ENCODE measurements around the gene TMEM123. TPM values are rescaled to one million over a fixed set of nuclear protein-coding genes. Genes with fewer than 3 reads are reported as not detected.

Gene TMEM123, protein sequence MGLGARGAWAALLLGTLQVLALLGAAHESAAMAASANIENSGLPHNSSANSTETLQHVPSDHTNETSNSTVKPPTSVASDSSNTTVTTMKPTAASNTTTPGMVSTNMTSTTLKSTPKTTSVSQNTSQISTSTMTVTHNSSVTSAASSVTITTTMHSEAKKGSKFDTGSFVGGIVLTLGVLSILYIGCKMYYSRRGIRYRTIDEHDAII
- 287 and 434 TPM in 2 replicates for polyA plus RNA-seq (2011; rRNA removed)
- polyA minus RNA-seq (2011; rRNA and poly(A)+ RNA removed): 170 and 312 TPM in 2 replicates

DNA sequence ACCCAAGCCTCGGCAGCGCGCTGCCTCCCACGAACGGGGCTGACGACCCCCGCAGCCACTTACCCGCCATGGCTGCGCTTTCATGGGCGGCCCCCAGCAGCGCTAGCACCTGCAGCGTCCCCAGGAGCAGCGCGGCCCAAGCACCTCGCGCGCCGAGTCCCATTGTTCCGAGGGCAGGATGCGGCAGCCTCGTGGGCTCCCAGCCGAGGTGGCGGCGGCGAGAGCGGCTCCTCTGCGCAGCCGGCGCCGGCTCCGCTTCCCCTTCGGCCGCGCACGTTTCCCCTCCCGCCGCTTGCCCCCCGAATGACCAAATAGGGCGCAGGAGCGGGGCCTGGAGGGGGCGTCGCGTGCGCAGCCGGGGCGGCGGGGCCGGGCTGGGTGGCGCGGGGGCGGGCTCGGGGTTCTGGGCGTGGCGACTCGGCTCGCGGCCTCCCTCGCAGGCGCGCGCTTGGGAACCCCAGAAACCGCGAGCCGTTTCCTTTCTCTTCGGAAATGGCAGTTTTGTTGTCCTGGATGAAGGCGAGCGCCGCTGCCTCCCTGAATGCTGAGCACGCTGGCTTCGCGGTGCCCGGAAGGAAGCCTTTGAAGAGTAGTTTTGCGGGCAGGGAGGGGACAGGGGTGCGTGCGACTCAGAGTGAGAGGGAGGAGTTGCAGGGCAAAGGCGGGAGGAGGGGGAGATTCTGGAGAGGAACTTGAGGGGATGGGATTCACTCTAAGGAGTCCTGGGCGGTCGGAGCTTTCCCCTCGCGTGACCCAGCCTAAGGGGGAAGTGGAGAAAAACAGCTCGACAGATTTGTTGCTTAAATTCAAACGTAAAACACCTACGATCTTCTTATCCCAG lies at the start of gene TMEM123:
Gene TMEM123 (minus strand): TSS at position 305 of the 841 bp plus-strand sequence. CDS start 142 bp downstream, at position 163.
- CTCF ChIA-PET: interaction anchor here (0.5 to 1.1 kb wide), 3 partner anchors 25 to 43 kb away, joined by 3 read pairs; no protein-coding TSS in a partner anchor
- H3K27ac ChIP-seq (ENCODE audit: low read depth, low read length): peak within 1 kb of the TSS; percentile 85
- H3K4me3 ChIP-seq (ENCODE audit: low read depth, low read length): peak within 1 kb of the TSS; percentile 89
- no peaks in the 10 kb centered on the region; the same call in 1 of the 2 replicates for H3K9me3 ChIP-seq (ENCODE audit: control insufficient read depth, insufficient read depth, low read length)
- H3K27me3 ChIP-seq (ENCODE audit: control insufficient read depth, insufficient read depth, low read length): no peaks in the 10 kb centered on the region
- no peak for DNase-seq (ENCODE audit: low read depth, low spot score)
- TF ChIP-seq CTCF (IDR thresholded peaks at IDR 0.05; ENCODE audit: low read depth, low read length): no peak
- POLR2A ChIA-PET: interaction anchor here (0.6 kb wide), 1 partner anchor 51 kb away, joined by 3 read pairs; no protein-coding TSS in a partner anchor

DNA sequence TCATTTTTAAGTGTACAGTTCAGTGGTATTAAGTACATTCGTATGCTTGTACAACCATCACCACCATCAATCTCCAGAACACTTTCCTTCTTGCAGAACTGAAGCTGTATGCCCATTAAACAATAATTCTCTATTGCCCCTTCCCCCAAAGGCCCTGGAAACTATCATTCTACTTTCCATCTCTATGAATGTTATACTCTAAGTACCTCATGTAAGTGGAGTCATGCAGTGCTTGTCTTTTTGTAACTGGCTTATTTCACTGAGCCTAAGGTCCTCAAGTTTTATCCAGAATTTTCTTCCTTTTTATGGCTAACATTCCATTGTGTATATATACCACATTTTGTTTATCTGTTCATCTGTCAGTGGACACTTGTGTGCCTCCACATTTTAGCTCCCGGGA lies 48.3 kb upstream of the TMEM123 start:
- no peaks in the 10 kb centered on the region for H3K9me3 ChIP-seq (ENCODE audit: control insufficient read depth, insufficient read depth, low read length)
- POLR2A ChIA-PET: no interaction called here
- CTCF ChIA-PET: interaction anchor here (0.8 to 1.7 kb wide), 3 partner anchors 13 to 165 kb away, joined by 3 to 6 read pairs (median 5); no protein-coding TSS in a partner anchor

GRCh38 chr11:102499931-102500330 lies 47.4 kb upstream of the TMEM123 start:
- ChIA-PET POLR2A (no interaction called here), CTCF (interaction anchor here (0.7 to 2.1 kb wide), 5 partner anchors 109 to 169 kb away, joined by 3 to 12 read pairs (median 6); no protein-coding TSS in a partner anchor)
- no peak for TF ChIP-seq CTCF (IDR thresholded peaks at IDR 0.05; ENCODE audit: low read depth, low read length)
- no peaks in the 10 kb centered on the region for H3K9me3 ChIP-seq (ENCODE audit: control insufficient read depth, insufficient read depth, low read length)
- H3K27ac ChIP-seq (ENCODE audit: low read depth, low read length): no peak overlapping the region
- no peaks in the 10 kb centered on the region for H3K27me3 ChIP-seq (ENCODE audit: control insufficient read depth, insufficient read depth, low read length)
- H3K4me3 ChIP-seq (ENCODE audit: low read depth, low read length): no peak overlapping the region
- no peak for DNase-seq (ENCODE audit: low read depth, low spot score)

More for the DNA sequence above, 48.3 kb upstream of the TMEM123 start:
- no peak for TF ChIP-seq CTCF (IDR thresholded peaks at IDR 0.05; ENCODE audit: low read depth, low read length)
- no peak overlapping the region for H3K27ac ChIP-seq (ENCODE audit: low read depth, low read length)
- DNase-seq (ENCODE audit: low read depth, low spot score): no peak
- no peaks in the 10 kb centered on the region for H3K27me3 ChIP-seq (ENCODE audit: control insufficient read depth, insufficient read depth, low read length)
- no peak overlapping the region for H3K4me3 ChIP-seq (ENCODE audit: low read depth, low read length)

DNA sequence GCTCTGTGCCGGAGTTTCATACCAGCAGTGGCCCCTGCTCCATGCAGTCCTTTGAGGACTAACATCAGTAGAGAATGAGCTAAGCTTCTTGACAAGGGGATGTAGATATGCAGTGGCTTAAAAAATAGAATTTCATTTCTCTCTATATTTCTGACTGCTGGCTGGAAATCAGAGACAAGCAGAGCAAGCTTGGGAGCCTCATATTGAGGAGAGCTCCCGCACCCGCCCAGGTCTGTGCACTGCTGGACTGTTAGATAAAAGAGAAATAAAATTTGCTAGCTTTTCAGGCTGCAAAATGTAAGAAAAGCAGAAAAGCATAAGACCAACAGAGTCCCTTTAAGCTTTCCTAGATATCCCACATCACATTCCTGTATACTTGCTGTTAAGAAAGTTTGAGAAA lies 46.6 kb upstream of the TMEM123 start:
- CTCF ChIA-PET: interaction anchor here (0.6 to 2.1 kb wide), 11 partner anchors 19 to 271 kb away, joined by 3 to 12 read pairs (median 3); no protein-coding TSS in a partner anchor
- POLR2A ChIA-PET: no interaction called here
- no peaks in the 10 kb centered on the region for H3K27me3 ChIP-seq (ENCODE audit: control insufficient read depth, insufficient read depth, low read length)
- DNase-seq (ENCODE audit: low read depth, low spot score): no peak
- no peak overlapping the region for H3K4me3 ChIP-seq (ENCODE audit: low read depth, low read length)
- no peak for TF ChIP-seq CTCF (IDR thresholded peaks at IDR 0.05; ENCODE audit: low read depth, low read length)
- H3K27ac ChIP-seq (ENCODE audit: low read depth, low read length): no peak overlapping the region
- no peaks in the 10 kb centered on the region for H3K9me3 ChIP-seq (ENCODE audit: control insufficient read depth, insufficient read depth, low read length)
